GM12878 (cell line): ENCODE measurements around the gene MIF. TPM values are rescaled to one million over a fixed set of nuclear protein-coding genes. Genes with fewer than 3 reads are reported as not detected.
"Not testable (repeated sequence)": the region's sequence is repeated elsewhere in the genome, so short reads cannot be mapped to it uniquely, and the experiment has no call there.

Source experiments
- ATAC-seq: fragments of 200-7000 bp; cut with Tn5 transposase; 3 replicates; pipeline ENCODE4 v1.9.1; 2020; ENCODE audit warnings: mild to moderate bottlenecking, moderate library complexity
- BruUV-seq: library from RNA; stranded (reverse); fragments of 400-500 nt; replicated peaks from 2 replicates; lab custom pipeline; 2021; lab: Mats Ljungman, UMichigan
- CTCF ChIA-PET: fragments of 300-600 bp; sonication (Branson Sonifier 250); formaldehyde crosslinking; extraction: SDS; loops from one replicate; lab custom pipeline; 2021; ENCODE audit warnings: inconsistent platforms; lab: Yijun Ruan, JAX
- POLR2A ChIA-PET: fragments of 350-600 bp; formaldehyde crosslinking; extraction: SDS; loops from one replicate; lab custom pipeline; 2021; ENCODE audit warnings: inconsistent platforms; lab: Charles Lee
- RAD21 ChIA-PET: fragments of 300-600 bp; sonication (Branson Sonifier 250); formaldehyde crosslinking; loops from one replicate; lab custom pipeline; 2023; ENCODE audit warnings: antibody characterized with exemption; ENCODE audit not compliant: unreplicated experiment; lab: Charles Lee
- SMC1A ChIA-PET: fragments of 300-600 bp; sonication (Branson Sonifier 250); formaldehyde crosslinking; loops from one replicate; lab custom pipeline; 2023; ENCODE audit not compliant: unreplicated experiment, uncharacterized antibody; lab: Charles Lee
- DNase-seq: peaks from one replicate; pipeline ENCODE4 v3.0.0-alpha.2; 2011; ENCODE audit warnings: low read depth, low spot score
- FAIRE-seq: peaks from 3 replicates; lab custom pipeline; 2011; peaks lifted over from hg19 to GRCh38; lab: Jason Lieb, UNC
- H2AFZ ChIP-seq: 2 replicates; pipeline ENCODE4 v1.6.0; 2011; ENCODE audit warnings: low read depth, low read length, control low read depth; ENCODE audit not compliant: control insufficient read depth
- H3K27ac ChIP-seq: 2 replicates; pipeline ENCODE4 v1.5.1; 2011; ENCODE audit warnings: control low read depth; ENCODE audit not compliant: control insufficient read depth, insufficient read depth
- H3K27me3 ChIP-seq, 2 experiments: replicated peaks in 1 of 2; 2 replicates each; pipeline versions ENCODE4 v1.6.0 to v1.6.1; 2011; ENCODE audit warnings: low read length in 1 of 2; ENCODE audit not compliant: control insufficient read depth in 2 of 2, insufficient read depth in 2 of 2
- H3K36me3 ChIP-seq, 2 experiments: 2 replicates each; pipeline ENCODE4 v1.5.1; 2011; ENCODE audit warnings: low read length in 1 of 2; ENCODE audit not compliant: control insufficient read depth in 2 of 2, insufficient read depth in 2 of 2
- H3K4me1 ChIP-seq: 2 replicates; pipeline ENCODE4 v1.6.1; 2011; ENCODE audit warnings: mild to moderate bottlenecking, low read length, moderate library complexity, mixed read lengths; ENCODE audit not compliant: control insufficient read depth, insufficient read depth
- H3K4me2 ChIP-seq: 2 replicates; pipeline ENCODE4 v1.6.0; 2011; ENCODE audit warnings: control low read depth; ENCODE audit not compliant: control insufficient read depth, insufficient read depth
- H3K4me3 ChIP-seq: fragments of 200-600 bp; sonication (generic); 2 replicates; pipeline ENCODE4 v1.5.1; 2016
- H3K79me2 ChIP-seq: 2 replicates; pipeline ENCODE4 v1.6.0; 2011; ENCODE audit warnings: low read length; ENCODE audit not compliant: control insufficient read depth, insufficient read depth
- H3K9ac ChIP-seq: 2 replicates; pipeline ENCODE4 v1.8.0; 2011; ENCODE audit warnings: low read length, control low read depth, mixed read lengths; ENCODE audit not compliant: control insufficient read depth, insufficient read depth
- H3K9me3 ChIP-seq: replicated peaks from 3 replicates; pipeline ENCODE4 v1.5.1; 2011; ENCODE audit warnings: mild to moderate bottlenecking, low read length; ENCODE audit not compliant: control insufficient read depth, insufficient read depth
- H4K20me1 ChIP-seq: 2 replicates; pipeline ENCODE4 v1.6.0; 2011; ENCODE audit not compliant: control insufficient read depth, insufficient read depth
- CEBPB ChIP-seq, 2 experiments: fragments of 150-350 bp in 1 of 2; IDR thresholded peaks; 2 replicates each; pipeline ENCODE4 v1.6.1; 2012 to 2014; ENCODE audit warnings: low read depth in 2 of 2, low read length in 2 of 2, borderline replicate concordance in 1 of 2, inconsistent platforms in 1 of 2
- NFXL1 ChIP-seq: fragments of 450-650 bp; IDR thresholded peaks from 2 replicates; pipeline ENCODE4 v1.6.1; 2017; ENCODE audit warnings: antibody characterized with exemption, mild to moderate bottlenecking, borderline replicate concordance
- NR2C1 ChIP-seq: fragments of 450-650 bp; IDR thresholded peaks from 2 replicates; pipeline ENCODE4 v1.6.1; 2017; ENCODE audit warnings: antibody characterized with exemption, mild to moderate bottlenecking, moderate library complexity
- POU2F2 ChIP-seq: IDR thresholded peaks from 3 replicates; pipeline ENCODE4 v1.6.1; 2011; ENCODE audit warnings: low read depth, mild to moderate bottlenecking, low read length, borderline replicate concordance
- RAD51 ChIP-seq: fragments of 450-650 bp; IDR thresholded peaks from 2 replicates; pipeline ENCODE4 v1.6.1; 2016; ENCODE audit warnings: moderate library complexity, mild to moderate bottlenecking, inconsistent platforms
- SP1 ChIP-seq: IDR thresholded peaks from one replicate; pipeline ENCODE4 v1.6.1; 2011; ENCODE audit warnings: low read depth, low read length
- STAT1 ChIP-seq: fragments of 450-650 bp; conservative IDR thresholded peaks from 2 replicates; pipeline ENCODE4 v1.6.1; 2014; ENCODE audit warnings: antibody characterized with exemption, mild to moderate bottlenecking
- TARDBP ChIP-seq: IDR thresholded peaks from 2 replicates; pipeline ENCODE4 v1.6.1; 2016; ENCODE audit warnings: borderline replicate concordance
- WGBS: methylation state at CpG from one replicate; pipeline ENCODE4 v1.1.6; 2016; ENCODE audit warnings: low lambda C conversion rate; ENCODE audit not compliant: insufficient replicate concordance, insufficient coverage; ENCODE audit errors: missing lambda C conversion rate; 5-methylcytosine and 5-hydroxymethylcytosine counted together
- in situ Hi-C: fragments of 300-500 bp; cut with MboI; formaldehyde crosslinking; loops from 9 replicates; pipeline ENCODE4 v1.14.3; 2018; ENCODE audit warnings: mixed read lengths
- intact Hi-C: fragments of 100-400 bp; cut with micrococcal nuclease; formaldehyde crosslinking; loops from one replicate; pipeline ENCODE4 v1.14.2; 2022; ENCODE audit not compliant: unreplicated experiment
- polyA plus RNA-seq, 11 experiments: library from polyadenylated mRNA; depleted of rRNA in 4 of 11; unstranded in 6 of 11; stranded (reverse) in 5 of 11; fragments of >200 nt; fragmentation: Nextera tagmentation in 4 of 11; fragmentation: Illumina TruSeq in 1 of 11; extraction: Ambion mirVana in 4 of 11; extraction: Trizol in 1 of 11; gene quantifications; 1 replicate in 1 of 11; 2 replicates in 10 of 11; pipeline versions ENCODE4 v1.2.1 to v1.2.3, GENCODE V29; 2011 to 2016; ENCODE audit warnings: inconsistent platforms in 2 of 11, missing spikeins in 2 of 11, low read depth in 1 of 11
- total RNA-seq, 4 experiments: library from RNA; depleted of rRNA in 3 of 4; stranded (reverse); fragments of >200 nt in 3 of 4; fragmentation: Illumina TruSeq in 1 of 4; extraction: Trizol in 1 of 4; gene quantifications; 2 replicates each; pipeline versions ENCODE4 v1.2.1 to v1.2.3, GENCODE V29; 2013 to 2021
- TF ChIP-seq, protein P1 (sequence below), 3 experiments: IDR thresholded peaks in 2 of 3; conservative IDR thresholded peaks in 1 of 3; 2 replicates each; pipeline ENCODE4 v1.5.1; 2011; ENCODE audit warnings: low read depth in 3 of 3, low read length in 3 of 3, mild to moderate bottlenecking in 3 of 3, control low read depth in 2 of 3, moderate library complexity in 2 of 3, inconsistent platforms in 1 of 3, mixed read lengths in 1 of 3; ENCODE audit not compliant: control insufficient read depth in 2 of 3, insufficient read depth in 1 of 3; ENCODE audit errors: extremely low read depth in 1 of 3

Gene MIF
- total and polyA plus RNA-seq, 10 of the 15 experiments (the other 5 are each of a cell fraction or from before 2014, with no cell fraction given): 37.7 to 2,972 (median 766) TPM

DNA sequence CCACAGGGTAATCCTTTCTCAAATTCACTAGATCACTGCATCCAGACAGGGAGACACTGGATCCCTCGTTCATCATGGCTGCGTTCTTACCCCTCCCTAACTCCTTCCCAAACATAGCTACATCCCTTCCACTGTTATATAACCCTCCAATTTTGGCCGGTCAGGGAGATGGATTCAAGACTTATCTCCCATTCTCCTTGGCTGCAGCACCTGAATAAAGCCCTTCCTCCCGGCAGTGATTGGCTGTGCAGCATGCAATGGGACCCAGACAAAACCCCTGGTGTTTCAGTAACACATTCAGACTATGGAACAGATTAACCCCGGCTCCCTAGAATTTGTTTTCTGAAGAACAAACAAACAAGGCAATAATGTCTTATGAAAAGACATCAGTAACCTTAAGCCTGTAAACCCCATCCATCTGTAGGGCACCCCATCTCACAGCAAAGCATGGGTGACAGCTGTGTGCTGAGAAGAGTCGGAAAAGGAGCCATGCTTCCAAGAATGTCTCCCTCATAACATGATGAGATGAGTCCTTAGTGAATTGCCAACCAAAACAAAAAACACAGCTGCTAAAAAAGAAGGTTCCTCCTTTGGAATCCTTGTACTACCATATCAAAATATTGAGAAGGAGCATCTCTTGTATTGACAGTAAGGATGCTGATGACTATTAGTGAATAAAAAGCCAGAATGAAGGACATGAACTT lies 5.0 kb downstream of the MIF start:
- H3K27ac ChIP-seq: no peak overlapping the region
- peaks cover 29% of the 10 kb centered on the region for H3K79me2 ChIP-seq
- TF ChIP-seq, protein P1, sequence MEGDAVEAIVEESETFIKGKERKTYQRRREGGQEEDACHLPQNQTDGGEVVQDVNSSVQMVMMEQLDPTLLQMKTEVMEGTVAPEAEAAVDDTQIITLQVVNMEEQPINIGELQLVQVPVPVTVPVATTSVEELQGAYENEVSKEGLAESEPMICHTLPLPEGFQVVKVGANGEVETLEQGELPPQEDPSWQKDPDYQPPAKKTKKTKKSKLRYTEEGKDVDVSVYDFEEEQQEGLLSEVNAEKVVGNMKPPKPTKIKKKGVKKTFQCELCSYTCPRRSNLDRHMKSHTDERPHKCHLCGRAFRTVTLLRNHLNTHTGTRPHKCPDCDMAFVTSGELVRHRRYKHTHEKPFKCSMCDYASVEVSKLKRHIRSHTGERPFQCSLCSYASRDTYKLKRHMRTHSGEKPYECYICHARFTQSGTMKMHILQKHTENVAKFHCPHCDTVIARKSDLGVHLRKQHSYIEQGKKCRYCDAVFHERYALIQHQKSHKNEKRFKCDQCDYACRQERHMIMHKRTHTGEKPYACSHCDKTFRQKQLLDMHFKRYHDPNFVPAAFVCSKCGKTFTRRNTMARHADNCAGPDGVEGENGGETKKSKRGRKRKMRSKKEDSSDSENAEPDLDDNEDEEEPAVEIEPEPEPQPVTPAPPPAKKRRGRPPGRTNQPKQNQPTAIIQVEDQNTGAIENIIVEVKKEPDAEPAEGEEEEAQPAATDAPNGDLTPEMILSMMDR (IDR thresholded peaks at IDR 0.05 in 2 of 3, conservative IDR thresholded peaks at IDR 0.05 in 1 of 3; ENCODE audit: control insufficient read depth in 2 of 3, extremely low read depth in 1 of 3, insufficient read depth in 1 of 3, low read depth in 3 of 3, low read length in 3 of 3): no peak
- TF ChIP-seq NR2C1 (no peak), TARDBP (no peak), CEBPB (IDR thresholded peaks at IDR 0.05; ENCODE audit: borderline replicate concordance in 1 of 2, low read depth in 2 of 2, low read length in 2 of 2) (no peak), RAD51 (no peak), NFXL1 (no peak), SP1 (no peak), STAT1 (no peak), POU2F2 (no peak)
- no peaks in the 10 kb centered on the region for H4K20me1 ChIP-seq
- no peak overlapping the region for H3K4me3 ChIP-seq
- in situ Hi-C loops (no loop called here), intact Hi-C loops (no loop called here)
- no peak for DNase-seq
- SMC1A ChIA-PET: interaction anchor here (0.7 kb wide), 1 partner anchor 165 kb away, joined by 4 read pairs; no protein-coding TSS in a partner anchor
- no peak overlapping the region for H2AFZ ChIP-seq
- H3K36me3 ChIP-seq: peaks cover 12 to 23% of the 10 kb centered on the region in 2 experiments
- no peaks in the 10 kb centered on the region for H3K9me3 ChIP-seq
- FAIRE-seq: no peak
- peaks cover 5% of the 10 kb centered on the region for H3K4me1 ChIP-seq
- H3K9ac ChIP-seq: no peak overlapping the region
- no TSS peak for BruUV-seq
- CTCF ChIA-PET: interaction anchor here (1.0 kb wide), 1 partner anchor 21 kb away, joined by 3 read pairs; no protein-coding TSS in a partner anchor
- POLR2A ChIA-PET: interaction anchor here (1.7 kb wide), 1 partner anchor 14 kb away, joined by 4 read pairs; no protein-coding TSS in a partner anchor
- H3K4me2 ChIP-seq: no peak overlapping the region
- no peak for ATAC-seq
- WGBS: 96% methylated on average over 6 of the region's 6 CpGs
- RAD21 ChIA-PET: no interaction called here
- H3K27me3 ChIP-seq: no peaks in the 10 kb centered on the region

DNA sequence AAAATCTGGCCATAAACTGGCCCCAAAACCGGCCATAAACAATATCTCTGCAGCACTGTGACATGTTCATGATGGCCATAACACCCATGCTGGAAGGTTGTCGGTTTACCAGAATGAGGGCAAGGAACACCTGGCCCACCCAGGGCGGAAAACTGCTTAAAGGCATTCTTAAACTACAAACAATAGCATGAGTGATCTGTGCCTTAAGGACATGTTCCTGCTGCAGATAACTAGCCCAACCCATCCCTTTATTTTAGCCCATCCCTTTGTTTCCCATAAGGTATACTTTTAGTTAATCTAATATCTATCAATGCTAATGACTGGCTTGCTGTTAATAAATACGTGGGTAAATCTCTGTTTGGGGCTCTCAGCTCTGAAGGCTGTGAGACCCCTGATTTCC lies 6.0 kb downstream of the MIF start:
- ATAC-seq, FAIRE-seq, H3K4me2 ChIP-seq, POLR2A ChIA-PET, H3K9me3 ChIP-seq, RAD21 ChIA-PET, CTCF ChIA-PET, in situ Hi-C loops, H3K9ac ChIP-seq, H3K4me1 ChIP-seq, SMC1A ChIA-PET, intact Hi-C loops, H2AFZ ChIP-seq, H3K4me3 ChIP-seq, H3K27me3 ChIP-seq, H4K20me1 ChIP-seq, BruUV-seq, H3K27ac ChIP-seq, DNase-seq: not testable (repeated sequence)
- WGBS: 99% methylated on average over 4 of the region's 4 CpGs
- Histone ChIP-seq H3K79me2 (peaks cover 19% of the 10 kb centered on the region), H3K36me3 (peaks cover 12 to 23% of the 10 kb centered on the region in 2 experiments)
